NCI-H2171 treated with DMSO at 0.1 percent for 48 hours (cell line): ENCODE results near the gene ATP23.

Experiments
- DNase-seq: peaks from one replicate; lab custom pipeline; 2025; lab: John Stamatoyannopoulos, UW

The ATP23 gene

GRCh38 chr12:57983146-57983857 lies 41.9 kb downstream of the ATP23 start:
- peak; percentile 63 for DNase-seq

- peak; percentile 20 for DNase-seq
Measured at GRCh38 chr12:57983858-57984505, 42.6 kb downstream of the ATP23 start.

- no peak for DNase-seq
Measured at GRCh38 chr12:57984629-57985151, 43.3 kb downstream of the ATP23 start.

- DNase-seq = no peak
Measured at GRCh38 chr12:57985685-57986084, 44.3 kb downstream of the ATP23 start.

- no peak for DNase-seq
Measured at GRCh38 chr12:57989838-57990237, 48.5 kb downstream of the ATP23 start.

DNA sequence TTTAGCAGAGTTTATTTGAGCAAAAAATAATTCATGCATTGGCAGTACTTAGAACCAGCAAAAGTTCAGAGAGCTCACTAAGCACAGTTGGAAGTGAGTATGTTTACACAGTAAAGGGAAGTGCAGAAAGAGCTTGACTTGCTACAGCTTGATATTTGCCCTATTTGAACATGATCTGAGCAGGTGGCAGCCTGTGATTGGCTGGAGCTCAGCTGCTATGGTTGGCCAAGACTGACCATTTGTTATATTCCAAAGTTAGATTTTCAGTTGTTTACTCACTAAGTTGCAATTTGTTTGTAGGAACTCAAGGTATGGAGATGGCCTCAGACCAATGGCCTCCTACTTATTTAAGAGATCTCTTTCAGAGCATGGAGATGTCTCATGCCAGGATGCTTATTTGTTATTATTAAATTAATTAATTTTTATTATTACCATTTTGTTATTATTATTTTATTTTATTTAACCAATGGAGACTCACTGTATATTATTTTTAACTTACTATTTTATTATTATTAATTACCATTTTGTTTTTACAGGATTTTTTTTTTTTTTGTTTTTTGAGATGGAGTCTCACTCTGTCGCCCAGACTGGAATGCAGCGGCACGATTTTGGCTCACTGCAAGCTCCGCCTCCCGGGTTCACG lies 49.0 kb downstream of the ATP23 start:
- DNase-seq = no peak

DNA sequence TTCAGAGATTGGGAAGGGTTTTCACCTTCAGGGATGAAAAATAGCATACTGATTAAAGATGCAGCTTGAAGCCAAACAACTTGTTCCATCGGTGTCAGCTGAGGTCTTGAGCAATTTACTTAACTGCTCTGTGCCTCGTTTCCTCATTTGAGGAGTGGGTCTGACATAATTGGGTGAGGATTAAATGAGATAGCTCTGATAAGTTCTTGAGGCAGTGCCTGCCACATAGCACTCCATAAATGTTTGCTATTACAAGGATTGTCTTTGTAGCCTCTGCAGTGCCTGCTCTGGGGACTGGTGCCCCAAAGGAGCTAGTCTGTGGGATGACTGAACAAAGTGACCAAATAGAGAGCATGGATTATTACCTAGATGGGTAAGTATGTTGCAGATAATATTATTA lies 50.6 kb downstream of the ATP23 start:
- no peak for DNase-seq

GRCh38 chr12:57993030-57993429 lies 51.7 kb downstream of the ATP23 start:
- DNase-seq = no peak

- no peak for DNase-seq
Measured at GRCh38 chr12:57993834-57994233, 52.5 kb downstream of the ATP23 start.

DNA sequence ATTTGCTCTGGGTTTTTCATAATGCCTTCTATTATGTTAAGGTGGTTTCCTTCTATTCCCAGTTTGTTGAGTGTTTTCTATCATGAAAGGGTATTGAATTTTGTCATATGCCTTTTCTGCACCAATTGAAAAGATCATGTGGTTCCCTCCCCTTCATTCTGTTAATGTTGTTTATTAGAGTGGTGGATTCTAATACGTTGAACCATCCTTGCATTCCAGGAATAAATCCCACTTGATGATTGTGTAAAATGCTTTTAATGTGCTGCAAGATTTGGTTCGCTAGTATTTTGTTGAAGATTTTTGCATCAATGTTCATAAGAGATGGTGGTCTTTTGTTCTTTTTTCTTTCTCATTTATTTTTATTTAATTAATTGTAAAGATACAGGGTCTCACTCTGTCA lies 55.2 kb downstream of the ATP23 start:
- no peak for DNase-seq

- DNase-seq = no peak
Measured at GRCh38 chr12:57998251-57998650, 56.9 kb downstream of the ATP23 start.

DNA sequence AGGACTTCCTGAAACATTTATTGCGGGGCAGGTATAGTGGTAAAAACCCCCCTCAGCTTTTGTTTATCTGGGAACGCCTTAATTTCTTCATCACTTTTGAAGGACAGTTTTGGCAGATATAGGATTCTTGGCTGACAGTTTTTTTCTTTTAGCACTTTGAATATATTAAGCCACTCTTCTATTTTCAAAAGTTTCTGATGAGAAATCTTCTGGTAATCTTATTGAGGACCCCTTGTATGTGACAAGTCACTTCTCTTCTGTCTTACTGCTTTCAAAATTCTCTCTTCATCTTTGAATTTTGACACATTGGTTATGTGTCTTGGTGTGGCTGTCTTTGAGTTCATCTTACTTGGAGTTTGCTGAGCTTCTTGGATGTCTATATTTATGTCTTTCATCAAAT lies 59.1 kb downstream of the ATP23 start:
- DNase-seq = no peak

DNA sequence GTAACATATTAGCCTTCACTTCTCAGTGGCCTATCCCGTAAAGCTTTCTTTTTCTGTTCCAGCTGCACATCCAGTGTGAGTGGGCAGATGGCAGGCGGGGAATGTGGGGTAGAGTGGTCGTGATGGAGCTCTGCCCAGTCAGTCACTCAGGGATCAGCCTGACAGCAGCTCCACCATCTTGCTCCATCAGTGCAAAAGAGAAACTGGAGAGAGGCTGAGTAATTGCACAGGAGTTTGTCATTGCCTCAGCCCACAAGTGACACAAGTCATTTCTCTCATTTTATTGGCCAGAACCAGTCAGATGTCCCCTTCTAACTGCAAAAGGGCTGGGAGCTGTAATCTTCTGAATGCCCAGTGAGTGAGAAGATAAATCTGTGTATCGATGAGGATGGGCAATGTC lies 66.5 kb downstream of the ATP23 start:
- DNase-seq = no peak

DNA sequence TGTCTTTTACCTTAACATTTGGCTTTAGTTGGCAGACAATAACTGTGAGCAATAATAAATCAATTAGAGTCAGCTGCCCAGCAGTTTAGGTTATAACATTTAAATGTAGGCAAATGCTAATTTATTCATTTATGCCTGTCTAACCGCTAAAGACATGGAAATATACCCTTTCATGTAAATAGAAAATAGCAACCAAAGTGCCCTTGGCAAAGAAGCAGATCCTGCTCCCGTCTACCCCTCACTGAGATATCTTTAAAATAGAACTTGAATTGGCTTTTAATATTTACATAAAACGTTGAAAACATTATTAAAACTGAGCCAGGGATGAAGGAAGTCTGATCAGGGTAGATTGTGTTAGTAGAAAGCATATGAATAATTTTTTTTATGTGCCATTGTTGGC lies 67.3 kb downstream of the ATP23 start:
- no peak for DNase-seq
